Stimulated activated CD4-positive, alpha-beta T cell treated with anti-CD3 and anti-CD28 coated beads, Interleukin-12 subunit alpha, Interleukin-12 subunit beta, amount 100 ng/mL, for 4 hours (primary cell): ENCODE measurements around the gene IFNAR1.
A peak's percentile ranks its signal among the peaks of the same experiment; 100 is the strongest.
"Not testable (repeated sequence)": the region's sequence is repeated elsewhere in the genome, so short reads cannot be mapped to it uniquely, and the experiment has no call there.

Experiments
- DNase-seq: peaks from one replicate; pipeline ENCODE4 v3.0.0-alpha.2; 2020

IFNAR1 gene

GRCh38 chr21:33308586-33309490 lies 15.9 kb upstream of the IFNAR1 start:
- no peak for DNase-seq

- DNase-seq = no peak
These were observed 15.0 kb upstream of the IFNAR1 start for GRCh38 chr21:33309778-33310177.

GRCh38 chr21:33312121-33312520 lies 12.6 kb upstream of the IFNAR1 start:
- no peak for DNase-seq

GRCh38 chr21:33313183-33313582 lies 11.6 kb upstream of the IFNAR1 start:
- DNase-seq = no peak

GRCh38 chr21:33313611-33314010 lies 11.2 kb upstream of the IFNAR1 start:
- no peak for DNase-seq

- DNase-seq = no peak
These were observed 10.7 kb upstream of the IFNAR1 start for GRCh38 chr21:33314111-33314510.

- no peak for DNase-seq
These were observed 8.6 kb upstream of the IFNAR1 start for GRCh38 chr21:33315946-33316710.

- DNase-seq = no peak
These were observed 7.6 kb upstream of the IFNAR1 start for GRCh38 chr21:33317145-33317544.

GRCh38 chr21:33317786-33318486 lies 6.8 kb upstream of the IFNAR1 start:
- no peak for DNase-seq

GRCh38 chr21:33321005-33321404 lies 3.8 kb upstream of the IFNAR1 start:
- not testable (repeated sequence) for DNase-seq

- not testable (repeated sequence) for DNase-seq
These were observed 1.2 kb upstream of the IFNAR1 start for GRCh38 chr21:33323610-33324009.

GRCh38 chr21:33325222-33326067 lies 675 bp downstream of the IFNAR1 start:
- DNase-seq = peak; percentile 59

GRCh38 chr21:33327326-33327725 lies 2.6 kb downstream of the IFNAR1 start:
- DNase-seq = no peak

- no peak for DNase-seq
These were observed 3.1 kb downstream of the IFNAR1 start for GRCh38 chr21:33327792-33328433.

GRCh38 chr21:33330726-33331125 lies 6.0 kb downstream of the IFNAR1 start:
- DNase-seq = no peak

GRCh38 chr21:33332143-33332542 lies 7.4 kb downstream of the IFNAR1 start:
- no peak for DNase-seq

- no peak for DNase-seq
These were observed 9.4 kb downstream of the IFNAR1 start for GRCh38 chr21:33334191-33334590.

- DNase-seq = no peak
These were observed 10.1 kb downstream of the IFNAR1 start for GRCh38 chr21:33334824-33335223.

- DNase-seq = no peak
These were observed 14.4 kb downstream of the IFNAR1 start for GRCh38 chr21:33339135-33339534.

- DNase-seq = no peak
These were observed 15.1 kb downstream of the IFNAR1 start for GRCh38 chr21:33339918-33340317.

GRCh38 chr21:33345751-33346238 lies 21.0 kb downstream of the IFNAR1 start:
- no peak for DNase-seq

GRCh38 chr21:33348706-33349105 lies 23.9 kb downstream of the IFNAR1 start:
- no peak for DNase-seq
